Measurements from ENCODE around the gene CDA.

Gene CDA

GRCh38 chr1:20571427-20571826, 17.5 kb upstream of the CDA start:
- no peak overlapping the region for H3K4me3 ChIP-seq (ENCODE audit: low read depth, low read length)
- TF ChIP-seq, protein P1, sequence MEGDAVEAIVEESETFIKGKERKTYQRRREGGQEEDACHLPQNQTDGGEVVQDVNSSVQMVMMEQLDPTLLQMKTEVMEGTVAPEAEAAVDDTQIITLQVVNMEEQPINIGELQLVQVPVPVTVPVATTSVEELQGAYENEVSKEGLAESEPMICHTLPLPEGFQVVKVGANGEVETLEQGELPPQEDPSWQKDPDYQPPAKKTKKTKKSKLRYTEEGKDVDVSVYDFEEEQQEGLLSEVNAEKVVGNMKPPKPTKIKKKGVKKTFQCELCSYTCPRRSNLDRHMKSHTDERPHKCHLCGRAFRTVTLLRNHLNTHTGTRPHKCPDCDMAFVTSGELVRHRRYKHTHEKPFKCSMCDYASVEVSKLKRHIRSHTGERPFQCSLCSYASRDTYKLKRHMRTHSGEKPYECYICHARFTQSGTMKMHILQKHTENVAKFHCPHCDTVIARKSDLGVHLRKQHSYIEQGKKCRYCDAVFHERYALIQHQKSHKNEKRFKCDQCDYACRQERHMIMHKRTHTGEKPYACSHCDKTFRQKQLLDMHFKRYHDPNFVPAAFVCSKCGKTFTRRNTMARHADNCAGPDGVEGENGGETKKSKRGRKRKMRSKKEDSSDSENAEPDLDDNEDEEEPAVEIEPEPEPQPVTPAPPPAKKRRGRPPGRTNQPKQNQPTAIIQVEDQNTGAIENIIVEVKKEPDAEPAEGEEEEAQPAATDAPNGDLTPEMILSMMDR (IDR thresholded peaks at IDR 0.05; ENCODE audit: low read depth, low read length, missing control alignments): no peak
- no peak for DNase-seq (ENCODE audit: low read depth)
- in situ Hi-C loops (cut with HindIII; ENCODE audit: low sequenced_read_pairs): no loop called here

GRCh38 chr1:20573987-20574386, 14.9 kb upstream of the CDA start:
- TF ChIP-seq, protein P1 (IDR thresholded peaks at IDR 0.05; ENCODE audit: low read depth, low read length, missing control alignments): no peak
- no peak for DNase-seq (ENCODE audit: low read depth)
- H3K4me3 ChIP-seq (ENCODE audit: low read depth, low read length): no peak overlapping the region
- in situ Hi-C loops (cut with HindIII; ENCODE audit: low sequenced_read_pairs): no loop called here

- peak; percentile 18 for DNase-seq (ENCODE audit: low read depth)
- in situ Hi-C loops (cut with HindIII; ENCODE audit: low sequenced_read_pairs): no loop called here
- TF ChIP-seq, protein P1 (IDR thresholded peaks at IDR 0.05; ENCODE audit: low read depth, low read length, missing control alignments): peak; percentile 51
- H3K4me3 ChIP-seq (ENCODE audit: low read depth, low read length): no peak overlapping the region
These were observed 14.0 kb upstream of the CDA start for GRCh38 chr1:20574686-20575540.

DNA sequence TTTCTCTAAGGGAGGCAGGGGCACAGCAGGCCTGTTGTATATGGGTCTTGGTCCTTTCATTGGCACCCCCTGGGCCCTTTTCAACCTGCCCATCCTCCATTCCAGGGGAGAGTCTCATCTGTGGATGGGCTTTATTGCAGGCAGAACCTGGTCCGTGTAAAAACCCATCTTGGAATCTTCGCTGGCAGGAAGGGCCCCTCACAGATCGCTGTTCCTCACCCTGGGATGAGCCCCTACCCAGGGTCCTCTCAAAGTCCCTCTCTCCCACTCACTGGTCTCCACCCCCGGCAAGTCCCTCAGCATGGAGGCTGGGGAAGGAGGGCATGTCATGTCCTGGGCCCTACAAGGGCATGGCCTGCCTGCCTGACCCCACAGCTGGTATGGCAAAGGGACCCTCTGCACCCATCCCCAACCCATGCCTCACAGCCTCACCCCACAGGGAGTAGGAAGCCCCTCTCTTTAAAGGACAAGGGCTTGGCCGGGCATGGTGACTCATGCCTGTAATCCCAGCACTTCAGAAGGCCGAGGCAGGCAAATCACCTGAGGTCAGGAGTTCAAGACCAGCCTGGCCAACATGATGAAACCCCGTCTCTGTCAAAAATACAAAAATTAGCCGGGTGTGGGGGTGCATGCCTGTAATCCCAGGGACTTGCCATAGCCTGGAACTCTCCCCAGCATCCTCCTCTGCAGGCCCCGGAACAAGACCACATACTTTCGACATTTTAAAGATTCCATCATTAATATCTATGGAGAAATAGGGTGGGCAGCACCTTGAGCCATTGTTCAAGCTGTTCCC, 13.2 kb upstream of the CDA start:
- TF ChIP-seq, protein P1 (IDR thresholded peaks at IDR 0.05; ENCODE audit: low read depth, low read length, missing control alignments): no peak
- no peak overlapping the region for H3K4me3 ChIP-seq (ENCODE audit: low read depth, low read length)
- in situ Hi-C loops (cut with HindIII; ENCODE audit: low sequenced_read_pairs): no loop called here
- DNase-seq (ENCODE audit: low read depth): no peak

DNA sequence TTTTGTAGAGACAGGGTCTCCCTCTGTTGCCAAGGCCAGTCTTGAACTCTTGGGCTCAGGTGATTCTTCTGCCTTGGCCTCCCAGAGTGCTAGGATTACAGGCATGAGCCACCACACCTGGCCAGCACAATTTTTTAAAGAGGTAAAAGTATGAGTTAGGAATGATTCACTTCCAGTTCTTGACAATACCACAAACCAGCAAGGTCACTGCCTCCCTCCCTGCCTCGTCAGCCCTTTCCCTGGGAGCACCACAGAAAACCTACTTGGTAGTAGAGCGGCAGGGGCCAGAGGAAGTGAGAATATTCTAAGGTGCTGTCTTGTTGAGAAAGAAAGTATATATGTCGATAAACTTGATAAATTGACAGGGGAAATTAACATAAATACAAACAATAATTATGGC, 10.8 kb upstream of the CDA start:
- TF ChIP-seq, protein P1 (IDR thresholded peaks at IDR 0.05; ENCODE audit: low read depth, low read length, missing control alignments): no peak
- DNase-seq (ENCODE audit: low read depth): no peak

GRCh38 chr1:20578721-20579395, 10.0 kb upstream of the CDA start:
- no peak overlapping the region for H3K4me3 ChIP-seq (ENCODE audit: low read depth, low read length)
- in situ Hi-C loops (cut with HindIII; ENCODE audit: low sequenced_read_pairs): no loop called here
- TF ChIP-seq, protein P1 (IDR thresholded peaks at IDR 0.05; ENCODE audit: low read depth, low read length, missing control alignments): no peak
- DNase-seq (ENCODE audit: low read depth): no peak

More for the DNA sequence above, 10.8 kb upstream of the CDA start:
- in situ Hi-C loops (cut with HindIII; ENCODE audit: low sequenced_read_pairs): no loop called here
- H3K4me3 ChIP-seq (ENCODE audit: low read depth, low read length): no peak overlapping the region

Data from astrocyte of the cerebellum (primary cell).